Right renal pelvis (tissue), 4 donors: ENCODE measurements around the gene WNT9A. TPM values are rescaled to one million over a fixed set of nuclear protein-coding genes. Genes with fewer than 3 reads are reported as not detected.

Source experiments
- DNase-seq, 4 donors: peaks; one replicate each; pipeline ENCODE4 v3.0.0-alpha.2; 2013; ENCODE audit warnings: low read depth in 4 of 4, low spot score in 3 of 4, missing footprints in 1 of 4
- polyA plus RNA-seq, 4 donors: library from polyadenylated mRNA; unstranded; fragments of 120-200 nt; gene quantifications; one replicate each; pipeline ENCODE4 v1.2.1, GENCODE V29; 2013; ENCODE audit not compliant: insufficient read length in 4 of 4

WNT9A gene
- polyA plus RNA-seq, 4 donors, result 1.0 to 1.7 (median 1.2) TPM

DNA sequence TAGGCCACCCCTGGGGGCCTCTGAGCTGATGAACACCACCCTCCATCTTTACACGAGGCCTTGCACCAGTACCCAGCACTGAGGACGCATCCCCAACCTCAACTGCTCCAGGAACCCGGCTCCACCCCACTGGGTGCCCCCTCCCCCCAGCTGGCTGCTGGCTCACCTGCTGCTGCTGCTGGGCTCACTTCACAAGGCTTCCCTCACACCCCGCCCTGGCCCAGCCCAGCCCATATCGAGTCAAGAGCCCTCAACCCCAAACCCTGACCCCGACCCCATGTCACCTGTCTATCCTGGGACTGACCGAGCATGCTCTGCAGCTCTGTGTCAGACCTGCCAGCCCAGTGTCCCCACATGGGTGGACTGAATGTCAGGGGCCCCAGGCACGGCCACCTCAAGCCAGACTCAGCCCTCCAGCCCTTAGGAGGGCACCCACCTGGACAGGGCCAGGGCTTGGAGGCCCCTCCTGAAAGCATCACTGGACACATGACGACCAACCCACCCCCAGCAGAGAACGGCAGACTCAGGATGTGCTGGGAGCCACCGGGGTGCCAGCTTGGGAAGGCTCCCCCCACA, 21.4 kb downstream of the WNT9A start:
- DNase-seq, result no peak

DNA sequence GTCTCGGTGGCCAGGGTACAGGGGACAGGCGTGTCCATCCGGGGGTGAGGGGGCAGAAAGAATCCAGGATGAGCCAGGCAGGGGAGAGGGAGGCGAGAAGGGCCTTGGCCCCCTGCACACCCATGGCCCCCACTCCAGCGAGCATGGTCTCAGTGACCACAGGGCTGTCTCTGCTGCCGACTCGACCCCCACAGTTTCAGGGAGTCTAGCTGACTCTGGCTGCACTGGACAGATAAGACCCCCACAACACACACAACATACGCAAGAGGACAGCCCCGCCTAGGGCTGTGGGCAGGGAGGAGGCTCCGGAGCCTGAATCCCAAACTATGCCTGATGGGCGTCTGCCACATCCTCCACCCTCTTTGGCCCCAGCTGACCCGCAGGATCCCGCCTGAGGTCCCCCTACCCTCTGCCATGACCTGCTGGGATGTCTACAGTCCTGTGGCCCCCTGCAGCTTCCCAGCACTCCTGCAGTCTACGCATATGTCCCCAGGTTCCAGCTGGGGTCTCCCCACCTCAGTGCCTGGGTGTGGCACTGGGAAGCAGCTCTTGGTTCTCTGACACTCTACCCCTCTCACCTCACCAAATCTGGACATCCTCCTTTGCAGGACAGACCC, 22.0 kb downstream of the WNT9A start:
- no peak for DNase-seq

DNA sequence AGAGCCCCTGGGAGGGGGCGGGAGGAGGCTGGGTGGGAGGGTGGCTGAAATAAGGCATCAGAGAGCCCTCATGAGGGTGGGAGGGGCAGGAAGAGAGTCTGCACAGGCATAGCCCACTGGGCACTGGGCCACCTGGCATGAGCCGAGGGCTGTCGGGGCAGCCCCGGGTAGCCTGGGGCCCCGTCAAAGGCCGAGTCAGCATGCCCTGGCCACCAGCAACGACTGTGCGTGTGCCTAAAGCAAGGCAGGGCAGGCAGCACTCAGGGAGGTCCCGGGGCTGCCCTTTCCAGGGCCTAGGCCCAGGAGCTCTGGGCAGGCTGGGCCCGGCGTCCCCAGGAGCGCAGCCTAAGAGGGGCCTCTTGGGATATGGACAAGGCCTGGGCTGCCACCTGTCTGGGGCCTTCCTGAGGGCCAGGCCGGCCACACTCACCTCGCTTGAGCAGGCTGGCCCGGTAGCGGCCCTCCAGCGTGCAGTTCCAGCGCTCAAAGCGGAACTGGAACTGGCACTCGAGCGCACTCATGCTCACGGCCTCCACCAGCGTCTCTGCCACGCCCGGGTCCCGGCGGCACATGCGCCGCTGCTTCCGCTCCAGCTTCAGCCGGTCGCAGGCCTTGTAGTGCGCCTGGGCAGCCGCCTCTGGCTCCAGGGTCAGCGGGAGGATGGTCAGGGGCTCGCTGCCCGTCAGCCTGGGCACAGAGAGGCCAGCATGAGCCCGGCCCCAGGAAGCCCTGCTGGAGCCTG, 22.7 kb downstream of the WNT9A start:
- DNase-seq, result no peak

DNA sequence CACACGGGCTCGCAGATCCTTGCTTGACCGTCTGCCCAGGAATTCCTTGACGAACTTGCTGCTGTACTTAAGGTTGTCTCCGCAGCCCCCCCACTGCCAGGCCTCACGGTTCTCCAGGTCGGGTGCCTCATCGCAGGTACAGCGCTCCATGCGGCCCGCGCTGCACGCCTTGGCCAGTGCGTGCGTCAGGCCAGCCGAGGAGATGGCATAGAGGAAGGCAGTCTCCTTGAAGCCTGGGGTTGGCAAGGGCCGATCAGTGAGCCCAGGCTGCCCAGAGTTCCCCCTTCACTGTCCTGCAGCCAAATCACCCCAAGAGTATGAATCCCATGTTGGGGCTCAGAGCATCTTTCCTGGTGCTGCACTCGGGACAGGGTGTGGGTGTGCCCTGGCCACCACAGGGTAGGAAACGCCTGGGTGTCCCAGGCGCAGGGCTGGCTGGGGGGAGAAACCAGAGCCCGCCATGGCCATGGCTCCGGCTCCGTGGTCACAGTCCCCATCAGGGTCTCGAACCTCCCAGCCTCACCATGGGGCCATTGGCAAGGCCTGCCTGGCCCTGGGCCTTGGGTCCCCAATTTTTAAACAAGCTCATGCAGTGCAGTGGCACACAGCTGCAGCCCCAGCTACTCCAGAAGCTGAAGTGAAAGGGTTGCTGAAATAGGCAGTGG, 23.4 kb downstream of the WNT9A start:
- DNase-seq, result no peak

DNA sequence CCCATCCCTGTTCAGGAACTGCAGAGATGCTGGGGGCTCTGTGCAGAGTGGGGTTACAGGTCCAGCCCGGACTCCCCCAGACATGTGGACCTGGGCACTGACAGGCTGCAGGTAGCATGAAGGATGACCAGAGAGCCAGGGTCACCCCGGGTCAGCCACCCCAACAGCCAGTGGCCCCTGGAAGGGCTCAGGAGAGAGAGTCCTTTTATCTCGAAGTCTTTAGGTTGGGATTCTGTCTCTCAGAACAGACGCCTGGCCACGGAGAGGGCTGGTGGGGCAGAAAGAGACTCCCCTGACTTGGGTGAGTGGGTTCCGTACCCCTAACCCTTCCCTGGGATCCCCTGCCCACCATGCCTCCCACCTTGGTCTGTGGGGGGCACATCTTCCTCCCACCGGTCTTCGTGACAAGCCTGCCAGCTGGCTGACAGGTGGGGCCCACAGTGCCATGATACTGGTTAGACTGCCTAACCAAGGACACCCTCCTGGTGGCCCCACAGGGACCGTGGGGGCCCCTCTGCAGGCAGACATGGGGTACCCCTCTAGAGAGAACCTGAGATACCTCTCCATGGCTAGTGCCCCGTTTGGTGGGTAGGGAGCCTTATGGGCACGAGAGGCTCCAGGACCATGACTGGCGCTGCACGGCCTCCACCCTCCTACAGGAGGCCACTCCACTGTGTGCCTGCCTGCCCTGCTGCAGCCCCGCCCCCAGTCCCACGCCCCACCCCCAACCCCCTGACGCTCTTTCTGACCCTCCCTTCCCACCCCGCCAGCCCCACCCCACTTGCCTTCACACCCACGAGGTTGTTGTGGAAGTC, 24.2 kb downstream of the WNT9A start:
- DNase-seq, result no peak

DNA sequence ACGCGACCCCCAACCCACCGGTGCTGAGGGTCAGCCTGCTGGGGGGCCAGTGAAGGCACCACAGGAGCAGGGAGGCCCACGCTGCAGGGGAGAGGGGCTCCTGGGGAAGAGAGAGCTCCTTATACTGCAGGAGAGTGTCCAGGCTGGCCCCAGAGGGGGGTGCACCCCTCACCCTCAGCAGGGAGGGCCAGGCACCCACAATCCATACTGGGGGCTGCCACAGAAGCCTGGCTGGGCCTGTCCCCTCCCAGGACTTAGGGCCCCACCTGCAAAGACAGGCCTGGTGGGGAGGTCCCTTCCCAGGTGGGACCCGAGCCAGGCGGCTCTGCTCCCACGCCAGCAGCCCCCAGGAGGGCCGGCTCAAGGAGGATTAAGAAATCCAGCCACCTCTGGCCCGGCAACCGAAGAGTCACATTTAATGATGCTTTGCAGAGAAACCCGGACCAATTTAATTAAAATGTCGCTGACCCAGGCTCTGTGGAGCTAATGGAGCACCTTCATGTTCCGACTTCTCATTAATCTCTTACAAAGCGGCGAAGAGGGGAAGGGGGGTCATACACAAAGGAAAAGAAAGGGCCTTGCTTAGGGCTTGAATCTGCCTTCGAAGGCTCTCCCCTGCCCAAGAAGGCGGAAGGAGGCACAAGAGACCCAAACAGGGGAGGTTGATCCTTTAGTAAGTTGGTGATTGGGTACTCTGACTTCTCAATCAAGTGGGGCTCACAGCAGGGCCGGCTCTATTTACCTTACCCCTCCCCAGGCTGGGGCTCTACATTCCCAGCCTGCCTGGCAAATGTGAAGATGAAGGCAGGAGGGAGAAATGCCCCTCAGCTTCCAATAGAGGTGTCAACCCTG, 25.0 kb downstream of the WNT9A start:
- DNase-seq, result no peak

DNA sequence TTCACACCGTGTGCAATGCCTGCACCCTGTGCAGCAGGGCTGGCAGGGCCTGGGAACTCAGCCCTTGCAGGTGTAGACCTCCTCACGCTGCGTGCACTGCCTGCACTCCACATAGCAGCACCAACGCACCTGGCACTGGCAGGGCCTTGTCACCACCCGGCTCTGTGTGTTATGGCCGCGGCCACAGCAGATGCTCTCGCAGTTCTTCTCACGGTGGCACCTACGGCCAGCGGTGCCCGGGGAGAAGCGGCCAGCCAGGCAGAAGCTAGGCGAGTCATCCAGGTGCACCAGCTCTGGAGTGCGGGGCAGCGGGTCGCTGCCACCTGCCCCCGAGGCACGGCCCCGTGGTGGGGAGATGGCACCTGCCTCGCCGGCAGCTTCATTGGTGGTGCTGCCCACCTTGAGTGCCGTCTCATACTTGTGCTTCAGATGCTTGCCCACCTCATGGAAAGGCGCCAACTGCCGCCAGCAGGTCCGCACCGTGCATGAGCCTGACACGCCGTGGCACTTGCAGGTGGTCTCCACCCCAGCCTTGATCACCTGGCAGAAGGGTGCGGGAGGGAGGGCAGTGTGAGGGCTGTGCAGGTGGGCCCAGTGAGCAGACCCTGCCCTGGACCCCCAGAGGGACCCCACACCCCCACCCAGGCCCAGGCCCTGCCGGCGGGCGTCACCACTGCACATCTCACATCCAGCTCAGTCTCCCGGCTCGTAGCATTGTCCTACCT, 26.1 kb downstream of the WNT9A start:
- no peak for DNase-seq

DNA sequence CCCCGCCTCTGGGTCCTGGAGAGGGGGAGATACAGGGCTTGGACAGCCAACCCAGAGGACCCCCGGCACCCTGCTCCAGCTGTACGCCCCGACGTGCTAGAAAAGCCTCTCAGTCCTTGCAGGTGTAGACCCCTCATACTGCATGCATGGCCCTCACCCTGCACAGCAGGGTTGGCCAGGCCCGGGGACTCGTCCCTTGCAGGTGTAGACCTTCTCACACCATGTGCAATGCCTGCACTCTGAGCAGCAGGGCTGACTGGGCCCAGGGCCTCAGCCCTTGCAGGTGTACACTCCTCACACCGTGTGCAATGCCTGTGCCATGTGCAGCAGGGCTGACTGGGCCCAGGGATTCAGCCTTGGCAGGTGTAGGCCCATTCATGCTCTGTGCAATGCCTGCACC, 26.8 kb downstream of the WNT9A start:
- no peak for DNase-seq

DNA sequence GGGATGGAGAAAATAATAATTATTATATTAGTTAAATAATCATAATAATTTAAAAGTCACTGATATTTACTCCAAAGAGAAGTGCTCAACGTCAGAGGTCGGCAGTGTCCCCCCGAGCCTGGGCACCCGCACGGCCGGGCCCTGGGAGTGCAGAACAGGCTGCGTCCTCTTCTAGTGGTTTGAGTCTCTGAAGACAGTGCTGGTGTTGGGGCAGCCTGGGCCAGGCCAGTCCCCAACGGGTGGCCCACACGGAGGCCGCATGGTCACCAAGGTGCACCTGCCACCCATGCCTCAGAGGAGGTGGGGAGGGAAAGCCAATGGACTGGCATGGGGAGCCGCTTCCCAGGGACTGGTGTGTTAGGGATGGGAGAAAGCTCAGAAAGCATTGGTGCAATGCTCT, 27.3 kb downstream of the WNT9A start:
- DNase-seq, result no peak

DNA sequence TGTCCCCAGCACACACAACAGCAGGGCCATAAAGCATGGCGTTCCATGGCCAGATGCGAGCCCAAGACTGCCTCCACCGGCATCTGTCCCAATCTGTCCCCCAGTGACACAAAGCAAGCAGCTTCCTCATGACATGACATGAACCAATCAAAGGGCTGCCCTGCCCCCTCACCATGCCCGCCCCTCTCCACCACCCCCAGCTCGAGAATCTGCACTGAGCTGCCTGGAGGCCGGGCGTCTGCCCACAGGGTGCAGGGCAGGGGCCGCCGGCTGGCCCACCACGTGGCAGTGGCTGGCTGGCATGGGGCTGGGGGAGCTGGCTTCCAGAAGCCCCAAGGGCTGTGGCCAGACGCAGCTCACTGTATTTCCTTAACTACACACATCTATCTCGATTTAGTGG, 27.8 kb downstream of the WNT9A start:
- no peak for DNase-seq

DNA sequence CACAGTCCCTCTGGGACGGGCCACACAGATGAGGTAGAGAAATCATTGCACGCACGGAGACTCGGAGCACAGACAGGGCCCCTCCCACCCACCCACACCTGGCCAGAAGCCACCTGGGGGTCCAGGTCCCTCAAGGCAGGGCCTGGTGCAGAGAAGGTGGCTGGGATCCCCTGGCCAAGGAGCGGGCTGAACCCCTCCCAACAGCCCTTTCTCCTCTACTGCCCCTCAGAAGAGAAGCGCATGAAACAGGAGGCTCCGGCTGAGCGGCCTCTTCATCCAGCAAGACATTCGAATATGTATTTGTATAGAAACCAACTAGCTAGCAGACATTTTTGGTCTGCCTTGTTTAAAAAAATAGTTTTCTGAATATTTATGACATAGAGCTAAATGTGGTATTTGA, 29.0 kb downstream of the WNT9A start:
- no peak for DNase-seq

DNA sequence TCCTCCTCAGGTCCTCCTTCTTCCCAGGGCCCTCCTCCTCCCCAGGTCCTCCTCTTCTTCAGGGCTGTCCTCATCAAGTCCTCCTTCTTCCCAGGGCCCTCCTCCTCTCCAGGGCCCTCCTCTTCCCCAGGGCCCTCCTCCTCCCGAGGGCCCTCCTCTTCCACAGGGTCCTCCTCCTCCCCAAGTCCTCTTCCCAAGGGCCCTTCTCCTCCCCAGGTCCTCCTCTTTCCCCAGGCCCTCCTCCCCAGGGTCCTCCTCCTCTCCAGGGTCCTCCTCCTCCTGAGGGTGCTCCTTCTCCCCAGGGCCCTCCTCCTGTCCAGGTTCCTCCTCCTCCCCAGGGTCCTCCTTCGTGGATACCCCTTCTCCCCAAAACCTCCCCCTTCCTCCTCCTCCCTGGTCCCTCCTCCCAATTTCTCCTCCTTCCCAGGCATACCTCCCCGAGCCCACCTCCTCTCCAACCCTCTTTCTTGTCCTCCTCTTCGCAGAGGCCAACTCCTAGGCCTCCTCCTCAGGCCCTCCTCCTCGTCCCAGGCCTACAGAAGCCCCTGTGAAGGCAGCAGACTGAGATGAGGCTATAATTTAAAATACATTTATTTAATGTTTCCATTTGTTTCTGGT, 29.5 kb downstream of the WNT9A start:
- no peak for DNase-seq

DNA sequence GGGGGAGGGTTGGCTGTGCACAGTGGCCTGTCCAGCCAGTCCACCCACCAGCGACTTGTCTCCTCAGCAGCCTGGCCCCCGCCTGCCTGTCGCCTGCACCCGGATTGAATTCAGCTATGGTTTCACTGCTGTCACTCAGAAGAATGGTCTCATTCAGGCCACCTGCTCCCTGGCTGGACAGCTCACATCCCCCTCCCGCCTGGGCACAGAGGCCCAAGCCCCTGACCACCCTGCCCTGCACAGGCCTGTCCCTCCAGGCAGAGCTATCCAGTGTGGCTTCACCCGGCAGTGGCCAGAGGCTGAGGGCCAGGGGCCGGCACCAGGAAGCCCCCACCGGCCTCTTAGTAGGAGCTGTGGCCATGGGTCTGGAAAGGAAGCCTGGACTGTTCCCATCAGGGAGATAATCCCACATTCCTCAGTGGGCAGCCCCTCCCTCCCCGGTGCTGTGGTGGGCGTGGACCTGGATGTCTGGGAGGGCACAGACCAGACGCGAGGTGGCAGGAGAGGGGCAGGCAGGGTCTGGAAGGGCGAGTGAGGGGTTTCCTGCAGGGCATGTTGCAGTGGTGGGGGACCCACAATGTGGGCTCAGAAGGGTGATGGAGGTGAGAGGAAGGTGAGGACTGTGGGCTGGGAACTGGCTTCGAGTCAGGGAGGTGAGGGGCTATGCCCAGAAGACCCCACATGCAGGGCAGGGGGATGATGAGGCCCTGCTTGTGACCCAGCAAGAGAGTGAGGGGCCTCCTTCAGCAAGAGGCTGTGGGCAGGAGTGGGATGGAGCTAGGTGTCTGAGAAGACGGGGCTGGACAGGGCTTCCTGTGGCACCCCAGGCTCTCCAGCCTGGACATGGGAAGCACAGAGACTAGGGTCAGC, 30.4 kb downstream of the WNT9A start:
- DNase-seq, result no peak

DNA sequence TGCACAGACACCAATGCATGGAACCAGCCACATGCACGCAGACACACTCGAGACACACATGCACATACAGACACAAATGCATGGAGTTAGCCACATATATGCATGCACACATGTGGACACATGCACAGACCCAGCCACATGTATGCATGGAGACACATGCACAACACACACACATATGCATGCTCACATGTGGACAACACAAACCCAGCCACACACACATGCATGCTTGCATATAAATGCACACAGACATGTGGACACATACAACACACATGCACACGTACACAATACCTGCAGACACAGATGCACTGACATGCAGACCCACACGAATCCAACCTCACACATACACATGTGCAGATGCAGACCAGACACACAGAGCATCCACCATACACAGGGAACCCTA, 31.1 kb downstream of the WNT9A start:
- no peak for DNase-seq

DNA sequence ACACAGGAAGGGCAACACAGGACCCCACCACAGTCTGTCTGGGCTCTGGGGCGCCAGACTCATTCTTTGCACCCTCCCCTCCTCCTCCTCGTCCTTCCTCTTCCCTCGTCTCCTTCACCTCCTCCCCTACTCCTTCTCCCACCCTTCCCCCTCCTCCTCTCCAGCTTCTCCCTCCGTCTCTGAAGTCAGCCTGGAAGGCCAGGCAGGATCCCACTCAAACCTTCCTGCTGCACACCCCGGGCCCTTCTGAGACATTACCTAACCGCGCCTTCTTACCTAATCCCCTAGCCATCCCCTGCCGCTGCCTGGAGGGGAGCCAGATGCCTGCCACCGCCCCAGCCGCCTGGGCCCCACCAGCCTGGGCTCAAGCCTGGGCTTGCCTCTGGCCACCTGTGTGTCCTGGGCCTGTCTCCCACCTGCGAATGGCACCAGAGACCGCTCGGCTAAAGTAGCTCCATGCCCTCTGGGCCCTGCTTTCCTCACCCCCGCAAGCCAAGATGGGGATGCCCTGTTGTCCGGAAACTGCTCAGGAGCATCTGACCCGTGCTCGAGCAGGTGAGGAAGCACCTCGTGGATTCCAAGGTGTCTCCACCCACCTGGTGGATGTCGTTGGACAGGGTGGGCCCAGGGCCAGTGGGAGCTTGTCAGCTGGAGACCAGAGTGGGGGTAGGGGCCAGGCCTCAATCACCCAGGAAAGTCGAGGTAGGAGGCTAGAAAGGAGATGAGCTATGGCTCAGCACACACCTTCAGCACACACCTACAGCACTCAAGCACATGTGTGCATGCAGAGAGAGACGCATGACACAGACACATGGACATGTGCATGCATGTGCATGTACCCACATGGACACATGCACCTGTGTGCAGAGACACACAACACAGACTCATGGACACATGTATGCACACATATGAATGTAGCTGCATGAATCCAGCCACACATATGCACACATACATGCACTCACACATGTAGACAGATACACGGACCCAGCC, 31.9 kb downstream of the WNT9A start:
- no peak for DNase-seq

DNA sequence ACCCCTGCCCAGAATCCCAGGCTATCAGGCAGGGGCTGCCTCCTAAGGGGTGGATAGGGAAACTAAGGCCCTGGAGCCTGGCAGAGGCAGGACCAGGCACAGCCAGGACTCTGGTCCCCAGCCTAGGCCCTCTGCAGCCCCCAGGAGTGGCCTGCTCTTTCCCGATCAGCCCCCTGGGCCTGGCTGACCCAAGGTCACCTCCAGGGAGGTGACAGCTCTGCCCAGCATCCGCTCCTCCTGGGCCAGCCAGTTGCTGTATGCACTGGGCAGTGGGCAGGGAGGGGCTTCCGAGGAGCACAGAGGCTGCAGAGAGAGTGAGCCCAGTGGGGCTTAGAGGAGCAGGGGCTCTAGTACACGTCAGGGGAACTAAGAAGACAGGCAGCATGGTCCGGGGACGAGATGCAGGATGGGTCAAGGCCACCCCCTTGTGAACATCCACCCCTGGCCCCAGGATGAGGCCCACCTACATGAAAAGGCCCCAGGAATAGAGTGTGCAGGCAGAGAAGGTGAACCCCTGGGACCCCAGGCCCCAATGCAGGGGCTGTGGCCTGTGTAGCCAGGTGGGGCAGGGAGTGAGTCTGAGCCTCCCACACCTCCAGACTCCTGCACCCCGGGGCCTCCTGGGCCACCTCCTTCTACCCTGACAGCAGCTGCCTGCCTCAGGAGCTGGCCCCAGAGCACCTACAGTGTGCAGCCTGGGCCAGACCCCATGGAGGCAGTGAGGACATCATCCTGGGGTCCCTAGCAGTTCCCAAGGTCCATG, 32.8 kb downstream of the WNT9A start:
- no peak for DNase-seq
